Upper lobe of left lung (tissue), 6 donors: ENCODE measurements around the gene DHODH. TPM values are rescaled to one million over a fixed set of nuclear protein-coding genes. Genes with fewer than 3 reads are reported as not detected.
"Not testable (repeated sequence)": the region's sequence is repeated elsewhere in the genome, so short reads cannot be mapped to it uniquely, and the experiment has no call there.

Source experiments
- ATAC-seq, 2 donors: fragments of 200-7000 bp; cut with Tn5 transposase; one replicate each; pipeline ENCODE4 v1.9.1; 2022; ENCODE audit warnings: mild to moderate bottlenecking in 2 of 2, moderate library complexity in 2 of 2; ENCODE audit not compliant: low FRiP score in 2 of 2
- DNase-seq, 2 donors: peaks; one replicate each; pipeline ENCODE4 v3.0.0-alpha.2; 2019 to 2020
- H3K27ac ChIP-seq, 4 donors: fragments of 200-600 bp; sonication (generic); one replicate each; pipeline ENCODE4 v1.5.1; 2016 to 2019
- H3K27me3 ChIP-seq, 4 donors: fragments of 200-600 bp; sonication (generic); one replicate each; pipeline ENCODE4 v1.5.1; 2017 to 2019
- H3K36me3 ChIP-seq, 4 donors: fragments of 200-600 bp; sonication (generic); one replicate each; pipeline ENCODE4 v1.5.1; 2016 to 2019
- H3K4me1 ChIP-seq, 4 donors: fragments of 200-600 bp; sonication (generic); one replicate each; pipeline ENCODE4 v1.5.1; 2018 to 2019
- H3K4me3 ChIP-seq, 4 donors: fragments of 200-600 bp; sonication (generic); one replicate each; pipeline ENCODE4 v1.5.1; 2017 to 2019; ENCODE audit warnings: mild to moderate bottlenecking in 2 of 4, moderate library complexity in 1 of 4
- H3K9me3 ChIP-seq, 4 donors: fragments of 200-600 bp; sonication (generic); one replicate each; pipeline ENCODE4 v1.5.1; 2018 to 2019
- CTCF ChIP-seq, 6 experiments: fragments of 450-650 bp in 4 of 6; fragments of 200-600 bp in 2 of 6; sonication (generic) in 2 of 6; IDR thresholded peaks; one replicate each; pipeline ENCODE4 v1.5.1; 2016 to 2019; ENCODE audit warnings: antibody characterized with exemption in 6 of 6
- EP300 ChIP-seq, 4 donors: sonication (generic); formaldehyde crosslinking; IDR thresholded peaks; one replicate each; pipeline ENCODE4 v1.5.1; 2017; ENCODE audit warnings: antibody characterized with exemption in 4 of 4, control low read depth in 2 of 4
- POLR2A ChIP-seq, 4 donors: fragments of 450-650 bp; IDR thresholded peaks; one replicate each; pipeline ENCODE4 v1.5.1; 2016 to 2017; ENCODE audit warnings: antibody characterized with exemption in 4 of 4, mild to moderate bottlenecking in 2 of 4
- POLR2AphosphoS5 ChIP-seq, 2 donors: sonication (generic); formaldehyde crosslinking; IDR thresholded peaks; one replicate each; pipeline ENCODE4 v1.5.1; 2017; ENCODE audit warnings: antibody characterized with exemption in 2 of 2
- WGBS, 2 donors: methylation state at CpG; one replicate each; pipeline ENCODE4 v1.1.5; 2017 to 2018; 5-methylcytosine and 5-hydroxymethylcytosine counted together
- total RNA-seq, 6 donors: library from RNA; depleted of rRNA in 4 of 6; stranded (reverse); fragments of >200 nt in 4 of 6; gene quantifications; one replicate each; pipeline versions ENCODE4 v1.1.0 to v1.2.1, GENCODE V29; 2016 to 2021
- donor health status: DM: no; HTN: no; CAD: no; lungs with moderate emphysema.
- donor health status: DM: no; HTN: yes; CAD: no; lungs with severe emphysema.

DHODH gene
- total RNA-seq, 6 donors from 2014 or later, result 5.8 to 13.2 (median 7.8) TPM

- 91 to 94% methylated on average over 15 of the region's 15 CpGs for WGBS, 2 donors
- no peak for ATAC-seq
- H3K4me1 ChIP-seq, result no peaks in the 10 kb centered on the region
- no peak for DNase-seq
- H3K27me3 ChIP-seq, result no peaks in the 10 kb centered on the region
- H3K27ac ChIP-seq, result no peak overlapping the region
- no peak for TF ChIP-seq EP300 (IDR thresholded peaks at IDR 0.05)
- no peak for TF ChIP-seq CTCF (IDR thresholded peaks at IDR 0.05)
- TF ChIP-seq POLR2AphosphoS5 (IDR thresholded peaks at IDR 0.05), result no peak
- no peak for TF ChIP-seq POLR2A (IDR thresholded peaks at IDR 0.05)
- H3K36me3 ChIP-seq, result no peaks in the 10 kb centered on the region
- H3K9me3 ChIP-seq, result no peaks in the 10 kb centered on the region
- no peak overlapping the region for H3K4me3 ChIP-seq
These were observed 34.3 kb upstream of the DHODH start for GRCh38 chr16:71974068-71974818.

GRCh38 chr16:71985262-71985974 lies 23.1 kb upstream of the DHODH start:
- Histone ChIP-seq H3K36me3 (no peaks in the 10 kb centered on the region), H3K27me3 (no peaks in the 10 kb centered on the region), H3K9me3 (no peaks in the 10 kb centered on the region), H3K4me1 (no peaks in the 10 kb centered on the region), H3K4me3 (no peak overlapping the region), H3K27ac (no peak overlapping the region)
- no peak for DNase-seq
- WGBS, 2 donors, result 77 to 78% methylated on average over 9 of the region's 9 CpGs
- ATAC-seq, result no peak
- TF ChIP-seq POLR2AphosphoS5 (IDR thresholded peaks at IDR 0.05), result no peak
- no peak for TF ChIP-seq EP300 (IDR thresholded peaks at IDR 0.05)
- no peak for TF ChIP-seq POLR2A (IDR thresholded peaks at IDR 0.05)
- TF ChIP-seq CTCF (IDR thresholded peaks at IDR 0.05), result no peak

DNA sequence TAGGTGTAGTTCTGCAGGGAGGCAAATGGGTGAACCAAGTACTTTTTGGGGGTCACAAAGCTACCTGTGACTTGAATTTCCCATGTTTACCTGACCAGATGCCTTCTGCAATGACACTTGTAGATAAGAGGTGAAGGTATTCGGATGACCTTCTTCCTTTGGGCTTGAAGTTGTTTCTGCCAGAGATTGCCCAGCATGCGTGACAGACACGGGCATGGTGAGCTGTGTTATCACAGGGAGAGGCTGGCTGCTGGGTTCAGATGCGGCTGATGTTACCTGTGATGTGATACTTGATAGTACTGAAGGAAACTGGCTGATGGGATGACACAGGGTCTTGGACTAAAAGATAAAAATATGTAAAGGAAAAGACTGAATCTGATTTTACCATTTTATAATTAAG lies 22.4 kb upstream of the DHODH start:
- ATAC-seq, result no peak
- Histone ChIP-seq H3K4me3 (no peak overlapping the region), H3K27ac (no peak overlapping the region), H3K36me3 (no peaks in the 10 kb centered on the region), H3K9me3 (no peaks in the 10 kb centered on the region), H3K27me3 (no peaks in the 10 kb centered on the region), H3K4me1 (no peaks in the 10 kb centered on the region)
- WGBS, 2 donors, result 57 to 59% methylated on average over 4 of the region's 4 CpGs
- TF ChIP-seq EP300 (IDR thresholded peaks at IDR 0.05) (no peak), CTCF (IDR thresholded peaks at IDR 0.05) (no peak), POLR2A (IDR thresholded peaks at IDR 0.05) (no peak), POLR2AphosphoS5 (IDR thresholded peaks at IDR 0.05) (no peak)
- DNase-seq, result no peak

DNA sequence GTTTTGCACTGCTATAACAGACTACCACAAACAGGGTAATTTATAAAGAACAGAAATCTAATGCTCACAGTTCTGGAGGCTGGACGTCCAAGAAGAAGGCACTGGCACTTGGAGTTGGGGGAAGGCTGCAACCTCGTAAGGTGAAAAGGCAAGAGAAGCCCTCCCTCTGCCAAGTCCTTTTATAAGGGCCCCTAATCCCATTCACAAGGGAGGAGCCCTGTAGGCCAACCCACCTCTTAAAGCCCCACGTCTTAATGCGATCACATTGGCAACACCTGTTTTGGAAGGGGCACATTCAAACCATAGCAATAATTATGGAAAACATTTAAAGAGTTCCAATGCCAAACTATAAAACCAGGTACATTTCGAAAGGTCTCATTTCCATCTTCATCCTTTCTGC lies 13.5 kb upstream of the DHODH start:
- Histone ChIP-seq H3K4me3 (no peak overlapping the region), H3K9me3 (no peaks in the 10 kb centered on the region)
- WGBS, 2 donors, result 62 to 67% methylated on average over 5 of the region's 5 CpGs

GRCh38 chr16:71997578-71997977 lies 11.0 kb upstream of the DHODH start:
- not testable (repeated sequence) for H3K4me3 ChIP-seq, H3K27ac ChIP-seq, H3K27me3 ChIP-seq, ATAC-seq, H3K9me3 ChIP-seq, DNase-seq, H3K4me1 ChIP-seq, H3K36me3 ChIP-seq
- WGBS, 2 donors, result 89 to 93% methylated on average over 9 of the region's 9 CpGs

More for the DNA sequence above, 13.5 kb upstream of the DHODH start:
- no peaks in the 10 kb centered on the region for H3K4me1 ChIP-seq
- no peak for ATAC-seq
- no peaks in the 10 kb centered on the region for H3K36me3 ChIP-seq
- TF ChIP-seq EP300 (IDR thresholded peaks at IDR 0.05), result no peak
- TF ChIP-seq CTCF (IDR thresholded peaks at IDR 0.05), result no peak
- TF ChIP-seq POLR2AphosphoS5 (IDR thresholded peaks at IDR 0.05), result no peak
- TF ChIP-seq POLR2A (IDR thresholded peaks at IDR 0.05), result no peak
- H3K27ac ChIP-seq, result no peak overlapping the region
- no peak for DNase-seq
- no peaks in the 10 kb centered on the region for H3K27me3 ChIP-seq
